ENCODE measurements around the gene TMCC1. TPM values are rescaled to one million over a fixed set of nuclear protein-coding genes. Genes with fewer than 3 reads are reported as not detected.

The TMCC1 gene
- total RNA-seq, 1 donor from 2014 or later, result 56.1 TPM

- DNase-seq (ENCODE audit: low spot score) (peak; percentile 61), ATAC-seq (no peak)
- intact Hi-C loops (cut with DNase I), result no loop called here
These were observed 271.2 kb downstream of the TMCC1 start for GRCh38 chr3:129622226-129622874.

DNA sequence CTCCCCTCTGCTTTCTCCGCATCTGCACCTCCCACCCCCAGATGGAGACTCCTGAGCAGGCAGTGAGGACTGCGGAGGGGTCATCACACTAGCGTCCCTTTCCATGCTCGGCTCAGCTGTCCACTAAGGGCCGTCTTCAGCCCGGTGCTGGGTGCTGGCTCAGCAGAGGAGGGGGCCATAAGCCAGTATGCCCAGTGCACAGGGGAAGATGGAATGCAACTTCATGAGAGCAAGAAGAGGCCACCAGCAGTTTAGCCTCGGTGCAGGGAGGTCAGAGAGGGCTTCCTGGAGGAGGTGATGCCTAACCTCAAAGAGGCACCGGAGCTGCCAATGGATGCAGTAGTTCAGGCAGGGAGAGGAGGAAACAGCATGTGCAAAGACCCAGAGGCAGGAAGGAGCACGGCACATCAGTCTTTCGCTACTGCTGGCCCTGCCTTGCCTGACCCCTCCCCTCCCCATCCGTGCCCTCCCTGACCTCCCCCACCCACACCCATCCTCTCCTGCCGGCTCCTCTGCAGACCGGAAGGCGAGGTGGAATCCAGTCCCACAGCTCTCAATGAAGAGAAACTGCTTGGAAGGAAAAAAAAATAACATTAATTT is 271.8 kb downstream of the TMCC1 start:
- DNase-seq (ENCODE audit: low spot score) (peak; percentile 62), ATAC-seq (no peak)
- intact Hi-C loops (cut with DNase I), result no loop called here

- intact Hi-C loops (cut with DNase I), result no loop called here
- DNase-seq (ENCODE audit: low spot score), result peak; percentile 62
These were observed 272.5 kb downstream of the TMCC1 start for GRCh38 chr3:129620828-129621559.

GRCh38 chr3:129619726-129620162 is 273.8 kb downstream of the TMCC1 start:
- ATAC-seq, result no peak
- intact Hi-C loops (cut with DNase I), result no loop called here

More at GRCh38 chr3:129620828-129621559, 272.5 kb downstream of the TMCC1 start:
- ATAC-seq, result no peak

GRCh38 chr3:129618901-129619671 is 274.4 kb downstream of the TMCC1 start:
- DNase-seq (ENCODE audit: low spot score), result peak; percentile 58
- ATAC-seq, result no peak
- intact Hi-C loops (cut with DNase I), result no loop called here

More at GRCh38 chr3:129619726-129620162, 273.8 kb downstream of the TMCC1 start:
- DNase-seq (ENCODE audit: low spot score), result peak; percentile 58

GRCh38 chr3:129618186-129618820 is 275.2 kb downstream of the TMCC1 start:
- ATAC-seq (no peak), DNase-seq (ENCODE audit: low spot score) (peak; percentile 59)
- intact Hi-C loops (cut with DNase I), result no loop called here

DNA sequence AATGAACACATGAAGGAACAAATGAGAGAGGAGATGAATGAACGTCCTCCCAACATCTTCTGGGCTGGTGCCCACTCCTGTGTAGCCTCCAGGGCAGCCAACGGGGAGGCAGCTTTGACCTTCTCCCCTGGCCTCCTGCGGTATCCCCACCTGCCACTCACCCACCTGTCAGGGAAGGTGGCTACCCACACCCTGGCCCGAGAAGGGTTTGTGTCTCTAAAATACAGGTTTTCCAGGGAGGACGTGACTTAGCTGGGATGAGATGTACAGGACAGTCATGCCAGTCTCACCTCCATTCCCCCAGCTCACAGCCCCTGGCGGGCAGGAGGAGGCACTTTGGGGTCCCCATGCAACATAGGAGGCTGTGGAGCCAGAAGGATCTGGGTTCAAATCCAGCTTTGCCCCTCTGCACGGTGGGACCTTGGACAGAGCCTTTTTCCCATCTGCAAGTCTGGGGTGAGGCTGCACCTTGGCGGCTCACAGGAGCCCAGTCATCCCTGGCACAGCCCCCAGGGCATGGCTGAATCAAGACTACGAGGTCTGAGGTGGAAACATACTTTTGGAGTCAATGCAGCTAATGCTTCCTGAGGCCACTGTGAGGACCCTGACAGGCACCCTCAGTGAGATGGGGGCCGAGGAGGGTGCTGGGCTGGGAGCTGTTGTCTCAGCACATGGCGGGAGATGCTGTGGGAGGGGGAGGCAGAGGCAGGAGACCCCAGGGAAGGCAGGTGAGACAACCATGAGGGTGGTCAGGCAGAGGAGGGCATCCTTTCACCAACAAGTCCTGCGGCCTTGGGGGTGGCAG is 275.9 kb downstream of the TMCC1 start:
- intact Hi-C loops (cut with DNase I), result no loop called here
- no peak for ATAC-seq
- DNase-seq (ENCODE audit: low spot score), result no peak

GRCh38 chr3:129616713-129617112 is 276.8 kb downstream of the TMCC1 start:
- intact Hi-C loops (cut with DNase I), result no loop called here
- DNase-seq (ENCODE audit: low spot score), result peak; percentile 61
- peak; percentile 6 for ATAC-seq

GRCh38 chr3:129616291-129616690 is 277.2 kb downstream of the TMCC1 start:
- intact Hi-C loops (cut with DNase I), result no loop called here
- peak; percentile 63 for DNase-seq (ENCODE audit: low spot score)
- ATAC-seq, result no peak

DNA sequence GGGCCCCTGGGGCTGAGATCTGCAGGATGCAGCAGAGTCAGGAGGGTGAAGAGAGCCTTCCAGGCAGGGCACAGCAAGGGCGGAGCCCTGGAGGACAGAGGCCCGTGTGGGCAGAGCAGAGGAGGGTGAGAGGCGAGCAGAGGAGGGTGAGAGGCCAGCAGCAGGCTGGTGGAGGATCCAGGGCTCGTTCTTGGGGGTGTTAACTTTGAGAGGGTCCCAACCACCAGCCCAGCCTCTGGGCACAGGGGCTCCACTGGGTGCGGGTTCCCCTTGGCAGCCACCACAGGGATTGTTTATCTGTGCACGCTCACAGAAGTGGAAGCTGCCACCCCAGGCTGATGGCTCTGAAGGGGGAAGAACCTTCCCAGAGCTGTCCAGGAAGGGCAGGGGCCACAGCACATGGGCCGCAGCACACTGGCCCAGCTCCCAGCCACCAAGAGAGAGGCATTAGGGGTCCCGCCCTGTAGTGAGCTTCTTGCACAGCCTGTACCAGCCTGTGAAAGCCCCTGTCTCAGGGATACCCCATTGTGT is 277.7 kb downstream of the TMCC1 start:
- intact Hi-C loops (cut with DNase I), result no loop called here
- ATAC-seq, result peak; percentile 20

DNA sequence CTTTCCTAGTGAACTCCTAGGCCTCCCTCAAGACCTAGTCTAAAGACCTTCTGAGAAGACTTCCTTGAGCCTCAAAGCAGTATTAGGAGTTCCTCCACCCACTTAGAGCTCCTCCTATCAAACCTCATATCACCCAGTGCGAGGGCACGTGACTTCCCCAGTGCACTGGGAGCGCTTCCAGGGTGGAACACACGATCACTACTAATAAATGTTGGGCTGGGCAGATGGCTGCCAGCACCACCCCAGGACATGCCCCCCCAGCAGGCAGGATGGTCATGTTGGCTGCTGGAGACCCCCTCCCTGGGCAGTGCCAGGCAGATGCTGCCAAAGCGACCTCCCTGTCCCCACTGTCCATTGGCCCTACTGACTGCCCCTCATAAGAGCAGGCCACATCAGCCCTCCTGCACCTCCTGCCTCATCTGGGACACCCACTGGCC is 278.6 kb downstream of the TMCC1 start:
- peak; percentile 64 for ATAC-seq
- intact Hi-C loops (cut with DNase I), result no loop called here
- DNase-seq (ENCODE audit: low spot score), result peak; percentile 75

More for the DNA sequence above, 277.7 kb downstream of the TMCC1 start:
- peak; percentile 60 for DNase-seq (ENCODE audit: low spot score)

DNA sequence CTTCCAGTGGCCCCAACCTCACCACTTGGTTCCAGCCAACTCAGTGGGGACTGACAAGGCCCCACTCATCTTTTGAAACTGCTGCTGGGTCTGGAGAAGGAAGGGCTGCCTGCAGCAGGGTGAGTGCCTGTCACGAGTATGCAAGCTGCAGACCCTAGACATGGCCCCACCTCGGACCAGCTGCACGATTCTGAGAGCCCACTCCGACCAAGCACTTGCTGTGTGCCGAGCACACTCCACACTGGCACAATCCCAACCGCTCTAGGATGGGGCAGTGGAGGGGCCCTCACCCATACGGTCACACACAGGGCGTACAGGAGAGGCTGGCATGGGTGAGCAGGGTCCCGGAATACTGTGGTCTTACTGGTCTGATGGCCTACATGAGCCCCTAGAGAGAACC is 279.1 kb downstream of the TMCC1 start:
- DNase-seq (ENCODE audit: low spot score), result peak; percentile 60
- ATAC-seq, result no peak
- intact Hi-C loops (cut with DNase I), result no loop called here

- no peak for ATAC-seq
- intact Hi-C loops (cut with DNase I), result no loop called here
- no peak for DNase-seq (ENCODE audit: low spot score)
These were observed 280.2 kb downstream of the TMCC1 start for GRCh38 chr3:129613367-129613740.

DNA sequence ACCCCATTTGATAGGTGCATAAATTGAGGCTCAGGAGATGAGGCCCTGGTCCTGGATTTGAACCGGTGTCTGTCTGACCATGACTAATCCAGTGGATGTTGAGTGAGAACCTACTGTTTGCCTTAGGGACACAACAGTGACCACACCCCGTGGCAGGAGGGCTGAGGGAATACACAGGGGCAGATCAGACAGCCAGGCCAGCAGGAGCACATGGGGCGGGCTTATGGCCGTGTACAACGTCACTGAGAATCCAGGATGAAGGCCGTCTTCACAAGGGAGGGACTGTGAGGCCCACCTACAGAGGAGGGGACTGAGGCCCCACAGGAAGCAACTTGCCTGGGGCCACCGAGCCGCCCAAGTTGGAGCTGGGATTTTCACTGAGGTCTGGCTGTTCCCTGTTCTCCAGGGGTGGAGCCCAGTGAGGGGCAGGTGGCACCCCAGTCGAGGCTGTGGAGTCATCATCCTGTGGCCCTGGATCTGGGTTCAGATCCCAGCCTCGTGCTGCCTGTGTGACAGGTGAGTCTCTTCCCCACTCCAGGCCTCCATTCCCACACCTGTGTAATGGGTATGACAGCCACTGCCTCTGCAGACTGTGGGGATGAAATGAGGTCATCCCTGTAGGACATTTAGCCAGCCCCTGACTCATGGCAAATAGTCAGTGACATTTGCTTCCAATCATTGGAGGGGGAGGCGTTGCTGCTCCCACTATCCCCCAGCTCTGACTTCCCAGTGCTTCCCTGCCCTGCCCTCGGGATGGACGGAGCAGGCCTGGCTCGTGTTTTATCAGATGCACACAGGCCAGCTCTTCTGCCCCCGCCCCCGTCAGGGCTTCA is 280.8 kb downstream of the TMCC1 start:
- intact Hi-C loops (cut with DNase I), result no loop called here
- DNase-seq (ENCODE audit: low spot score) (no peak), ATAC-seq (no peak)

DNA sequence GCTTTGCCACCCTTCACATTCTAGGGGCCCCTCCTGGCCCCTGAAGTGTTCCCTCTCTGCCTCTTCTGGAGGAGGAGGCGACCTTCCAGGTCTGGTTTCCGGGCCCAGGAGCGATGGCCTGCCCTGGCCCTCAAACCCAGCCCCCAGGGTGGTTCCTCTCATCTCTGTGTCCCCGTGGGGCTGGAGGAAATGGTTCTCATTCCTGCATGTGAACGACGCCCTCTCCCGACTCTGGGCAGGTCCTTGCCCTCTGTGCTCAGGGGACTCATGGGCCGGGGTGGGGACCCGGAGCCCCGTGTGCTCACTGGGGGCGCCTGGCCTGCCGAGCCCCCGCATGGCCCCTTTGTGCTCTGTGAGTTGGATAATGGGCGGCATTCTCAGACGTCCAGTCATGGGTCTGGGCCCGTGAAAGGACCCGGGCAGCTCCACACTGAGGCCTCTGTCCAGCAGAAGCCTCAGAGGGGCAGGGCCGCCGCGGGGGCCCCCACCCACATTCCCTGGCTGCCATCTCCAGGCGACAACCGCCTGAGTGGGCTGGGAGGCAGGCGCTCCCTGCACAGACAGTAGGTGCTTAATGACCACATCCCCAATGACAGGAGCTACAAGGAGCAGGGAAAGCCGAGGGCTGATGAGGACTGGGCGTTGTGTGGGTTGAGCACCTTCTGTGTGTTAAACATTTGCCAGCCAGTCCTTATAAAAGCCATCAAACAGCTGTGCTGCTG is 281.5 kb downstream of the TMCC1 start:
- no peak for DNase-seq (ENCODE audit: low spot score)
- peak; percentile 23 for ATAC-seq
- intact Hi-C loops (cut with DNase I), result no loop called here

DNA sequence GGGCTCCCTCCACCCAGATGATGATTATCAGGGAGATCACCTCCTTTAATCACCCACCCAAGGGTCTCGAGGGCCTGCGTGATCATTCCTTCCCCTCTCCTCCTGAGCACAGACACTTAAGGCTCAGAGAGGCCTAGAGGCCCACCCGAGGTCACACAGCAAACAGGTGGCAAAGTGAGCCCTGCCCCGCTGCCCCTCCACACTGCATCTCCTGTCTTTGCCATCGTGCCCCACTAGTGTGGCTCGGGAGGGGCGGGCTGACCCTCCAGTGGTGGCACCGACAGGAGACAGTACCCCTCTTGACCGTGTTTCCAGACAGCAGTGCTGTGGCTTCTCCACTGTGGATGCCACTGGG is 282.1 kb downstream of the TMCC1 start:
- ATAC-seq (no peak), DNase-seq (ENCODE audit: low spot score) (no peak)
- intact Hi-C loops (cut with DNase I), result no loop called here

Data from sciatic nerve (tissue), 2 donors.